Measurements from ENCODE around the gene SPTBN5. TPM values are rescaled to one million over a fixed set of nuclear protein-coding genes. Genes with fewer than 3 reads are reported as not detected.

The SPTBN5 gene
- total RNA-seq, 2 experiments from 2014 or later, result 0.03 to 0.17 TPM

DNA sequence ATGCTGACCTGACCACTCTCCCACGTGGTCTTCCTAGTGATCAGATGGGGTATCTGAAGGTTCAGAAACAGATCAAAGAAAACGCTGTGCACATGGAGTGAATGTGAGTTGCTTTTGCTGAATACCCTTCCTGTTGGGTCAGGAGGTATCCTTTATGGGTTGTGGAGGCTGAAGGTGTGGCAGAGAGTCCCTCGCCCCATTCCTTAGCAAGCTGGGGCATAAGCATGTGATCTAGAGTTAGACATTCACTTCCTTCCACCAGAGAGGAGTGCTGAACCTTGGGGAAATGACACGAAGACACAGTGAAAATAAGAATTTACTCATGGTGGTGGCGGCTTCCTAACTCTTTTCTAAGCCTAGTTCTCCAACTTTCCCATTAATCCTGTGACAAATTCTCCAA is 27.8 kb upstream of the SPTBN5 start:
- Histone ChIP-seq H3K79me2 (ENCODE audit: insufficient read depth, low read depth, low read length) (no peaks in the 10 kb centered on the region), H3K4me3 (ENCODE audit: low read depth, low read length, poor library complexity, severe bottlenecking) (no peak overlapping the region), H3K9me3 (ENCODE audit: low read length) (no peaks in the 10 kb centered on the region), H3K4me1 (ENCODE audit: insufficient read depth, low read length, poor library complexity, severe bottlenecking) (peaks cover 11% of the 10 kb centered on the region), H3K27ac (ENCODE audit: low read depth, low read length, poor library complexity, severe bottlenecking) (no peak overlapping the region), H2AFZ (ENCODE audit: low read length) (no peak overlapping the region), H4K20me1 (ENCODE audit: insufficient read depth, low read length) (no peaks in the 10 kb centered on the region), H3K9me2 (ENCODE audit: insufficient read depth, low read length) (no peaks in the 10 kb centered on the region), H3K36me3 (ENCODE audit: insufficient read depth, low read length) (peaks cover 23% of the 10 kb centered on the region; the same call in 1 of the 2 replicates), H3K4me2 (ENCODE audit: low read length) (no peak overlapping the region)
- intact Hi-C loops (cut with micrococcal nuclease; ENCODE audit: unreplicated experiment), result no loop called here
- BruUV-seq (replicated peaks), result no TSS peak
- ChIA-PET POLR2A (interaction anchor here (0.6 kb wide), 1 partner anchor 280 kb away, joined by 6 read pairs; no protein-coding TSS in a partner anchor), CTCF (ENCODE audit: unreplicated experiment) (no interaction called here)
- TF ChIP-seq EZH2phosphoT487 (IDR thresholded peaks at IDR 0.05; ENCODE audit: borderline replicate concordance, low read depth, low read length), result no peak
- no peak for TF ChIP-seq CTCF (conservative IDR thresholded peaks at IDR 0.05; ENCODE audit: low read length)
- no peak for DNase-seq (ENCODE audit: low spot score)

- TF ChIP-seq CTCF (conservative IDR thresholded peaks at IDR 0.05; ENCODE audit: low read length), result no peak
- no TSS peak for BruUV-seq (replicated peaks)
Measured at GRCh38 chr15:41921167-41921566, 27.3 kb upstream of the SPTBN5 start.

GRCh38 chr15:41919954-41920538 is 26.2 kb upstream of the SPTBN5 start:
- intact Hi-C loops (cut with micrococcal nuclease; ENCODE audit: unreplicated experiment), result no loop called here
- TF ChIP-seq CTCF (conservative IDR thresholded peaks at IDR 0.05; ENCODE audit: low read length) (no peak), EZH2phosphoT487 (IDR thresholded peaks at IDR 0.05; ENCODE audit: borderline replicate concordance, low read depth, low read length) (no peak)
- no TSS peak for BruUV-seq (replicated peaks)
- CTCF ChIA-PET (ENCODE audit: unreplicated experiment), result no interaction called here
- no peak overlapping the region for H3K4me2 ChIP-seq (ENCODE audit: low read length)
- POLR2A ChIA-PET, result no interaction called here
- no peak overlapping the region for H3K4me3 ChIP-seq (ENCODE audit: low read depth, low read length, poor library complexity, severe bottlenecking)
- no peaks in the 10 kb centered on the region for H3K4me1 ChIP-seq (ENCODE audit: insufficient read depth, low read length, poor library complexity, severe bottlenecking)
- H2AFZ ChIP-seq (ENCODE audit: low read length), result no peak overlapping the region
- no peak for DNase-seq (ENCODE audit: low spot score)
- no peak overlapping the region for H3K27ac ChIP-seq (ENCODE audit: low read depth, low read length, poor library complexity, severe bottlenecking)
- H3K9me3 ChIP-seq (ENCODE audit: low read length), result no peaks in the 10 kb centered on the region
- no peaks in the 10 kb centered on the region for H4K20me1 ChIP-seq (ENCODE audit: insufficient read depth, low read length)
- no peaks in the 10 kb centered on the region for H3K79me2 ChIP-seq (ENCODE audit: insufficient read depth, low read depth, low read length)
- H3K36me3 ChIP-seq (ENCODE audit: insufficient read depth, low read length), result peaks cover 27% of the 10 kb centered on the region; the same call in 1 of the 2 replicates
- no peaks in the 10 kb centered on the region for H3K9me2 ChIP-seq (ENCODE audit: insufficient read depth, low read length)

More at GRCh38 chr15:41921167-41921566, 27.3 kb upstream of the SPTBN5 start:
- Histone ChIP-seq H3K79me2 (ENCODE audit: insufficient read depth, low read depth, low read length) (no peaks in the 10 kb centered on the region), H4K20me1 (ENCODE audit: insufficient read depth, low read length) (no peaks in the 10 kb centered on the region), H3K4me3 (ENCODE audit: low read depth, low read length, poor library complexity, severe bottlenecking) (no peak overlapping the region), H3K9me3 (ENCODE audit: low read length) (no peaks in the 10 kb centered on the region), H3K27ac (ENCODE audit: low read depth, low read length, poor library complexity, severe bottlenecking) (no peak overlapping the region), H3K9me2 (ENCODE audit: insufficient read depth, low read length) (no peaks in the 10 kb centered on the region), H3K4me2 (ENCODE audit: low read length) (no peak overlapping the region), H3K36me3 (ENCODE audit: insufficient read depth, low read length) (peaks cover 26% of the 10 kb centered on the region; the same call in 1 of the 2 replicates), H3K4me1 (ENCODE audit: insufficient read depth, low read length, poor library complexity, severe bottlenecking) (peaks cover 6% of the 10 kb centered on the region), H2AFZ (ENCODE audit: low read length) (no peak overlapping the region)
- ChIA-PET POLR2A (no interaction called here), CTCF (ENCODE audit: unreplicated experiment) (no interaction called here)
- intact Hi-C loops (cut with micrococcal nuclease; ENCODE audit: unreplicated experiment), result no loop called here
- no peak for DNase-seq (ENCODE audit: low spot score)
